HCT116 (cell line): ENCODE measurements around the gene PHF14. TPM values are rescaled to one million over a fixed set of nuclear protein-coding genes. Genes with fewer than 3 reads are reported as not detected.

Experiments
- ATAC-seq: fragments of 200-7000 bp; cut with Tn5 transposase; 2 replicates; pipeline ENCODE4 v1.9.1; 2020; ENCODE audit warnings: mild to moderate bottlenecking, moderate library complexity
- BruUV-seq: library from RNA; stranded (reverse); fragments of 400-500 nt; replicated peaks from 2 replicates; lab custom pipeline; 2021; lab: Mats Ljungman, UMichigan
- CTCF ChIA-PET: fragments of 300-600 bp; sonication (Branson Sonifier 250); formaldehyde crosslinking; loops from one replicate; lab custom pipeline; 2021; ENCODE audit warnings: antibody characterized with exemption; lab: Charles Lee
- POLR2A ChIA-PET: fragments of 300-600, 350-600 bp; sonication (Branson Sonifier 250); formaldehyde crosslinking; loops from one replicate; lab custom pipeline; 2021; ENCODE audit warnings: antibody characterized with exemption; lab: Charles Lee
- RAD21 ChIA-PET, 2 experiments: fragments of 300-600 bp; sonication (Branson Sonifier 250); formaldehyde crosslinking; loops; one replicate each; lab custom pipeline; 2023; ENCODE audit warnings: low total read pairs in 2 of 2; ENCODE audit not compliant: uncharacterized antibody in 2 of 2, unreplicated experiment in 2 of 2, low non-redundant PET in 1 of 2; lab: Charles Lee
- DNase-seq: peaks from one replicate; pipeline ENCODE4 v3.0.0-alpha.2; 2010; ENCODE audit warnings: low read depth, low spot score
- H2AFZ ChIP-seq: fragments of 200-600 bp; shearing (Covaris generic), sonication (generic); 2 replicates; pipeline ENCODE4 v1.6.1; 2017; ENCODE audit warnings: low read depth, mixed run types, mixed read lengths, antibody characterized with exemption, low read length; ENCODE audit not compliant: poor library complexity, severe bottlenecking
- H3K27ac ChIP-seq: 2 replicates; pipeline ENCODE4 v1.5.1; 2012; ENCODE audit warnings: low read depth, low read length
- H3K27me3 ChIP-seq: fragments of 200-600 bp; sonication (generic); 2 replicates; pipeline ENCODE4 v1.6.1; 2016; ENCODE audit warnings: mixed run types, low read length, mixed read lengths; ENCODE audit not compliant: insufficient read depth
- H3K36me3 ChIP-seq, 2 experiments: fragments of 200-500 bp in 1 of 2; fragments of 200-600 bp in 1 of 2; sonication (Bioruptor generic) in 1 of 2; sonication (generic) in 1 of 2; 2 replicates each; pipeline versions ENCODE4 v1.5.1 to v1.6.1; 2014 to 2016; ENCODE audit warnings: low read length in 2 of 2, inconsistent platforms in 1 of 2, mixed read lengths in 1 of 2, mixed run types in 1 of 2; ENCODE audit not compliant: insufficient read depth in 2 of 2, control insufficient read depth in 1 of 2
- H3K4me1 ChIP-seq, 2 experiments: fragments of 200-600 bp in 1 of 2; sonication (generic) in 1 of 2; 2 replicates each; pipeline versions ENCODE4 v1.5.1 to v1.6.1; 2012 to 2017; ENCODE audit warnings: low read length in 2 of 2, inconsistent platforms in 1 of 2, mild to moderate bottlenecking in 1 of 2, mixed read lengths in 1 of 2, mixed run types in 1 of 2, moderate library complexity in 1 of 2; ENCODE audit not compliant: insufficient read depth in 2 of 2, control insufficient read depth in 1 of 2
- H3K4me2 ChIP-seq: fragments of 200-600 bp; sonication (generic); 2 replicates; pipeline ENCODE4 v1.6.1; 2017; ENCODE audit warnings: mixed run types, low read length, mixed read lengths
- H3K4me3 ChIP-seq, 2 experiments: fragments of 200-600 bp in 1 of 2; sonication (generic) in 1 of 2; replicated peaks in 1 of 2; 2 replicates each; pipeline ENCODE4 v1.5.1; 2011 to 2016; ENCODE audit warnings: low read length in 2 of 2, control low read depth in 1 of 2, low read depth in 1 of 2, mild to moderate bottlenecking in 1 of 2, mixed read lengths in 1 of 2, mixed run types in 1 of 2
- H3K79me2 ChIP-seq: fragments of 200-600 bp; sonication (generic); 2 replicates; pipeline ENCODE4 v1.6.1; 2017; ENCODE audit warnings: mild to moderate bottlenecking, mixed run types, low read length, moderate library complexity, mixed read lengths; ENCODE audit not compliant: insufficient read depth
- H3K9ac ChIP-seq: fragments of 200-600 bp; sonication (generic); 2 replicates; pipeline ENCODE4 v1.6.1; 2016; ENCODE audit warnings: low read length, mixed read lengths
- H3K9me2 ChIP-seq: fragments of 200-600 bp; sonication (generic), shearing (Covaris generic); 2 replicates; pipeline ENCODE4 v1.6.1; 2017; ENCODE audit warnings: mixed run types, mild to moderate bottlenecking, moderate library complexity; ENCODE audit not compliant: insufficient read depth
- H3K9me3 ChIP-seq, 2 experiments: fragments of 200-500 bp in 1 of 2; fragments of 200-600 bp in 1 of 2; sonication (Bioruptor generic) in 1 of 2; sonication (generic) in 1 of 2; 2 replicates each; pipeline ENCODE4 v1.6.1; 2014 to 2017; ENCODE audit warnings: low read length in 2 of 2, mixed read lengths in 2 of 2, inconsistent platforms in 1 of 2, low read depth in 1 of 2, mild to moderate bottlenecking in 1 of 2, mixed run types in 1 of 2, moderate library complexity in 1 of 2; ENCODE audit not compliant: control insufficient read depth in 1 of 2, insufficient read depth in 1 of 2
- H4K20me1 ChIP-seq: fragments of 200-600 bp; sonication (generic), shearing (Covaris generic); 2 replicates; pipeline ENCODE4 v1.6.1; 2017; ENCODE audit warnings: mixed run types, mild to moderate bottlenecking, moderate library complexity; ENCODE audit not compliant: insufficient read depth
- CBX3 ChIP-seq: IDR thresholded peaks from 2 replicates; pipeline ENCODE4 v1.6.1; 2012; ENCODE audit warnings: low read depth
- CEBPB ChIP-seq: IDR thresholded peaks from 2 replicates; pipeline ENCODE4 v1.6.1; 2012; ENCODE audit warnings: low read depth
- CTCF ChIP-seq, 3 experiments: fragments of 200-600 bp in 1 of 3; sonication (generic) in 1 of 3; IDR thresholded peaks in 2 of 3; conservative IDR thresholded peaks in 1 of 3; 2 replicates each; pipeline ENCODE4 v1.5.1; 2012 to 2017; ENCODE audit warnings: low read depth in 2 of 3, low read length in 2 of 3, antibody characterized with exemption in 1 of 3, borderline replicate concordance in 1 of 3, control low read depth in 1 of 3, mild to moderate bottlenecking in 1 of 3, mixed read lengths in 1 of 3, mixed run types in 1 of 3, moderate library complexity in 1 of 3; ENCODE audit not compliant: insufficient read depth in 1 of 3
- EGR1 ChIP-seq: IDR thresholded peaks from 2 replicates; pipeline ENCODE4 v1.6.1; 2012; ENCODE audit warnings: low read depth
- JUND ChIP-seq: IDR thresholded peaks from 2 replicates; pipeline ENCODE4 v1.6.1; 2012
- MAX ChIP-seq: IDR thresholded peaks from 2 replicates; pipeline ENCODE4 v1.6.1; 2012
- POLR2A ChIP-seq: IDR thresholded peaks from 2 replicates; pipeline ENCODE4 v1.7.0; 2011; ENCODE audit warnings: borderline replicate concordance; ENCODE audit not compliant: insufficient read depth, insufficient read length; ENCODE audit errors: extremely low read depth
- POLR2AphosphoS5 ChIP-seq: IDR thresholded peaks from 2 replicates; pipeline ENCODE4 v1.6.1; 2011; ENCODE audit warnings: mild to moderate bottlenecking, low read depth, low read length, moderate library complexity
- RAD21 ChIP-seq: IDR thresholded peaks from 2 replicates; pipeline ENCODE4 v1.6.1; 2012; ENCODE audit warnings: low read depth, mild to moderate bottlenecking
- SIN3A ChIP-seq: IDR thresholded peaks from 2 replicates; pipeline ENCODE4 v1.6.1; 2012; ENCODE audit warnings: low read depth
- SP1 ChIP-seq: IDR thresholded peaks from 2 replicates; pipeline ENCODE4 v1.6.1; 2012; ENCODE audit warnings: low read depth
- ZNF274 ChIP-seq: fragments of 200-500 bp; sonication (Bioruptor generic); IDR thresholded peaks from 2 replicates; pipeline ENCODE4 v1.6.1; 2014; ENCODE audit warnings: mild to moderate bottlenecking, low read depth, low read length, inconsistent platforms
- intact Hi-C: fragments of 100-400 bp; cut with micrococcal nuclease; formaldehyde crosslinking; loops from 2 replicates; pipeline ENCODE4 v1.10.0; 2022
- total RNA-seq: library from RNA; stranded (reverse); gene quantifications from one replicate; pipeline ENCODE4 v1.2.1, GENCODE V29; 2021; ENCODE audit not compliant: unreplicated experiment
- TF ChIP-seq, protein P1 (sequence below): IDR thresholded peaks from 2 replicates; pipeline ENCODE4 v1.6.1; 2012
- TF ChIP-seq, protein P2 (sequence below): IDR thresholded peaks from 2 replicates; pipeline ENCODE4 v1.6.1; 2011; ENCODE audit warnings: mild to moderate bottlenecking, low read length, moderate library complexity; ENCODE audit not compliant: insufficient replicate concordance; ENCODE audit errors: extremely low read depth

Gene PHF14
- total RNA-seq, 1 experiment from 2014 or later = 13.8 TPM

GRCh38 chr7:11176985-11177555 is 203.4 kb downstream of the PHF14 start:
- TF ChIP-seq, protein P1, sequence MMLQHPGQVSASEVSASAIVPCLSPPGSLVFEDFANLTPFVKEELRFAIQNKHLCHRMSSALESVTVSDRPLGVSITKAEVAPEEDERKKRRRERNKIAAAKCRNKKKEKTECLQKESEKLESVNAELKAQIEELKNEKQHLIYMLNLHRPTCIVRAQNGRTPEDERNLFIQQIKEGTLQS = no peak
- TF ChIP-seq, protein P2, sequence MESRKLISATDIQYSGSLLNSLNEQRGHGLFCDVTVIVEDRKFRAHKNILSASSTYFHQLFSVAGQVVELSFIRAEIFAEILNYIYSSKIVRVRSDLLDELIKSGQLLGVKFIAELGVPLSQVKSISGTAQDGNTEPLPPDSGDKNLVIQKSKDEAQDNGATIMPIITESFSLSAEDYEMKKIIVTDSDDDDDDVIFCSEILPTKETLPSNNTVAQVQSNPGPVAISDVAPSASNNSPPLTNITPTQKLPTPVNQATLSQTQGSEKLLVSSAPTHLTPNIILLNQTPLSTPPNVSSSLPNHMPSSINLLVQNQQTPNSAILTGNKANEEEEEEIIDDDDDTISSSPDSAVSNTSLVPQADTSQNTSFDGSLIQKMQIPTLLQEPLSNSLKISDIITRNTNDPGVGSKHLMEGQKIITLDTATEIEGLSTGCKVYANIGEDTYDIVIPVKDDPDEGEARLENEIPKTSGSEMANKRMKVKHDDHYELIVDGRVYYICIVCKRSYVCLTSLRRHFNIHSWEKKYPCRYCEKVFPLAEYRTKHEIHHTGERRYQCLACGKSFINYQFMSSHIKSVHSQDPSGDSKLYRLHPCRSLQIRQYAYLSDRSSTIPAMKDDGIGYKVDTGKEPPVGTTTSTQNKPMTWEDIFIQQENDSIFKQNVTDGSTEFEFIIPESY = no peak
- no peak for TF ChIP-seq EGR1
- no peak for TF ChIP-seq POLR2A
- no peak for TF ChIP-seq CEBPB
- TF ChIP-seq JUND = no peak
- TF ChIP-seq RAD21 = no peak
- TF ChIP-seq CTCF (IDR thresholded peaks at IDR 0.05 in 2 of 3, conservative IDR thresholded peaks at IDR 0.05 in 1 of 3; ENCODE audit: borderline replicate concordance in 1 of 3, insufficient read depth in 1 of 3, low read depth in 2 of 3, low read length in 2 of 3) = no peak
- TF ChIP-seq POLR2AphosphoS5 = no peak
- no peak for TF ChIP-seq SIN3A
- no peak for TF ChIP-seq CBX3
- no peak for TF ChIP-seq SP1
- no peak for TF ChIP-seq ZNF274
- no peak for TF ChIP-seq MAX
- POLR2A ChIA-PET = no interaction called here
- Histone ChIP-seq H3K9ac (no peak overlapping the region), H3K36me3 (no peaks in the 10 kb centered on the region), H3K4me3 (no peak overlapping the region), H3K4me1 (no peaks in the 10 kb centered on the region), H3K9me3 (no peaks in the 10 kb centered on the region), H3K27ac (no peak overlapping the region), H2AFZ (no peak overlapping the region), H4K20me1 (no peaks in the 10 kb centered on the region), H3K79me2 (no peaks in the 10 kb centered on the region), H3K27me3 (no peaks in the 10 kb centered on the region), H3K9me2 (no peaks in the 10 kb centered on the region), H3K4me2 (no peak overlapping the region)
- CTCF ChIA-PET = no interaction called here
- no TSS peak for BruUV-seq
- RAD21 ChIA-PET = no interaction called here
- no peak for ATAC-seq
- intact Hi-C loops = no loop called here
- DNase-seq = no peak
